ENCODE results near the gene FUOM. TPM values are rescaled to one million over a fixed set of nuclear protein-coding genes. Genes with fewer than 3 reads are reported as not detected.

The FUOM gene
- total RNA-seq, 1 experiment from 2014 or later = 31.3 TPM

GRCh38 chr10:133316266-133316665 is 41.6 kb downstream of the FUOM start:
- DNase-seq (ENCODE audit: low spot score) = no peak
- Mint-ChIP-seq H3K27me3 (ENCODE audit: low read depth) (peaks cover 20% of the 10 kb centered on the region), H3K4me3 (no peak overlapping the region), H3K4me1 (0 out of 2 replicates have a peak, but pooled peaks cover 3% of the 10 kb centered on the region), H3K27ac (no peak overlapping the region), H3K9me3 (peaks cover 6% of the 10 kb centered on the region), H3K36me3 (peaks cover 12% of the 10 kb centered on the region)
- TF ChIP-seq FOXJ3 (CRISPR knock-in tag; IDR thresholded peaks at IDR 0.05; ENCODE audit: borderline replicate concordance) (no peak), ZNF423 (CRISPR knock-in tag; IDR thresholded peaks at IDR 0.05) (no peak), OVOL2 (CRISPR knock-in tag; IDR thresholded peaks at IDR 0.05; ENCODE audit: borderline replicate concordance) (no peak), PRDM15 (CRISPR knock-in tag; IDR thresholded peaks at IDR 0.05) (no peak), PRRX2 (CRISPR knock-in tag; IDR thresholded peaks at IDR 0.05) (no peak), ARID4B (CRISPR knock-in tag; IDR thresholded peaks at IDR 0.05; ENCODE audit: borderline replicate concordance) (no peak), NR3C1 (CRISPR knock-in tag; conservative IDR thresholded peaks at IDR 0.05; ENCODE audit: low read depth) (no peak), CREM (CRISPR knock-in tag; IDR thresholded peaks at IDR 0.05) (no peak)
- TF ChIP-seq, protein P1, sequence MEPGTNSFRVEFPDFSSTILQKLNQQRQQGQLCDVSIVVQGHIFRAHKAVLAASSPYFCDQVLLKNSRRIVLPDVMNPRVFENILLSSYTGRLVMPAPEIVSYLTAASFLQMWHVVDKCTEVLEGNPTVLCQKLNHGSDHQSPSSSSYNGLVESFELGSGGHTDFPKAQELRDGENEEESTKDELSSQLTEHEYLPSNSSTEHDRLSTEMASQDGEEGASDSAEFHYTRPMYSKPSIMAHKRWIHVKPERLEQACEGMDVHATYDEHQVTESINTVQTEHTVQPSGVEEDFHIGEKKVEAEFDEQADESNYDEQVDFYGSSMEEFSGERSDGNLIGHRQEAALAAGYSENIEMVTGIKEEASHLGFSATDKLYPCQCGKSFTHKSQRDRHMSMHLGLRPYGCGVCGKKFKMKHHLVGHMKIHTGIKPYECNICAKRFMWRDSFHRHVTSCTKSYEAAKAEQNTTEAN (CRISPR knock-in tag; IDR thresholded peaks at IDR 0.05) = no peak
- TF ChIP-seq, protein P2, sequence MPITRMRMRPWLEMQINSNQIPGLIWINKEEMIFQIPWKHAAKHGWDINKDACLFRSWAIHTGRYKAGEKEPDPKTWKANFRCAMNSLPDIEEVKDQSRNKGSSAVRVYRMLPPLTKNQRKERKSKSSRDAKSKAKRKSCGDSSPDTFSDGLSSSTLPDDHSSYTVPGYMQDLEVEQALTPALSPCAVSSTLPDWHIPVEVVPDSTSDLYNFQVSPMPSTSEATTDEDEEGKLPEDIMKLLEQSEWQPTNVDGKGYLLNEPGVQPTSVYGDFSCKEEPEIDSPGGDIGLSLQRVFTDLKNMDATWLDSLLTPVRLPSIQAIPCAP (CRISPR knock-in tag; IDR thresholded peaks at IDR 0.05) = no peak
- CTCF ChIA-PET = interaction anchor here (1.1 to 3.3 kb wide), 3 partner anchors 8 to 35 kb away, joined by 3 to 14 read pairs (median 9); no protein-coding TSS in a partner anchor
- no peak for ATAC-seq
- POLR2A ChIA-PET = interaction anchor here (0.7 kb wide), 1 partner anchor 32 kb away, joined by 3 read pairs; no protein-coding TSS in a partner anchor

DNA sequence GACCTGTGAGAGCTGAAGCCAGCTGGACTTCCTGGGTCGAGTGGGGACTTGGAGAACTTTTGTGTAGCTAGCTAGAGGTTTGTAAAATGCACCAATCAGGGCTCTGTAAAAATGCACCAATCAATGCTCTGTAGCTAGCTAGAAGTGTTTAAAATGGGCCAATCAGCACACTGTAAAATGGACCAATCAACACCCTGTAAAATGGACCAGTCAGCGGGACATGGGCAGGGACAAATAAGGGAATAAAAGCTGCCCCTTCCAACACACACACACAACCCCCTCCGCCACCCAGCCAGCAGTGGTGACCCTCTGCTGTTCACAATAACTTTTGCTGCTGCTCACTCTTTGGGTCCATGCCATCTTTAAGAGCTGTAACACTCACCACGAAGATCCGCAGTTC is 42.0 kb downstream of the FUOM start:
- DNase-seq (ENCODE audit: low spot score) = no peak
- Mint-ChIP-seq H3K36me3 (peaks cover 17% of the 10 kb centered on the region), H3K9me3 (peaks cover 6% of the 10 kb centered on the region), H3K27me3 (ENCODE audit: low read depth) (peaks cover 20% of the 10 kb centered on the region), H3K4me1 (0 out of 2 replicates have a peak, but pooled peaks cover 3% of the 10 kb centered on the region), H3K4me3 (no peak overlapping the region), H3K27ac (no peak overlapping the region)
- ChIA-PET POLR2A (interaction anchor here (0.7 kb wide), 1 partner anchor 32 kb away, joined by 3 read pairs; no protein-coding TSS in a partner anchor), CTCF (interaction anchor here (0.8 to 3.3 kb wide), 4 partner anchors 8 to 41 kb away, joined by 3 to 14 read pairs (median 6); no protein-coding TSS in a partner anchor)
- ATAC-seq = no peak
- TF ChIP-seq SP1 (CRISPR knock-in tag; conservative IDR thresholded peaks at IDR 0.05) (no peak), SOX15 (CRISPR knock-in tag; IDR thresholded peaks at IDR 0.05) (no peak), ZNF232 (CRISPR knock-in tag; IDR thresholded peaks at IDR 0.05) (no peak), ZBTB21 (CRISPR knock-in tag; IDR thresholded peaks at IDR 0.05; ENCODE audit: borderline replicate concordance) (no peak), NR1H2 (CRISPR knock-in tag; IDR thresholded peaks at IDR 0.05) (no peak), OVOL2 (CRISPR knock-in tag; IDR thresholded peaks at IDR 0.05; ENCODE audit: borderline replicate concordance) (no peak), EMX1 (CRISPR knock-in tag; IDR thresholded peaks at IDR 0.05) (no peak), ZNF317 (CRISPR knock-in tag; IDR thresholded peaks at IDR 0.05; ENCODE audit: borderline replicate concordance, low read depth) (no peak), ZNF396 (CRISPR knock-in tag; IDR thresholded peaks at IDR 0.05; ENCODE audit: borderline replicate concordance) (no peak), FOXP1 (CRISPR knock-in tag; IDR thresholded peaks at IDR 0.05; ENCODE audit: borderline replicate concordance) (no peak), GTF2I (CRISPR knock-in tag; conservative IDR thresholded peaks at IDR 0.05) (no peak), USF2 (CRISPR knock-in tag; IDR thresholded peaks at IDR 0.05) (no peak), ZNF219 (CRISPR knock-in tag; IDR thresholded peaks at IDR 0.05; ENCODE audit: borderline replicate concordance) (no peak)
- TF ChIP-seq, protein P3, sequence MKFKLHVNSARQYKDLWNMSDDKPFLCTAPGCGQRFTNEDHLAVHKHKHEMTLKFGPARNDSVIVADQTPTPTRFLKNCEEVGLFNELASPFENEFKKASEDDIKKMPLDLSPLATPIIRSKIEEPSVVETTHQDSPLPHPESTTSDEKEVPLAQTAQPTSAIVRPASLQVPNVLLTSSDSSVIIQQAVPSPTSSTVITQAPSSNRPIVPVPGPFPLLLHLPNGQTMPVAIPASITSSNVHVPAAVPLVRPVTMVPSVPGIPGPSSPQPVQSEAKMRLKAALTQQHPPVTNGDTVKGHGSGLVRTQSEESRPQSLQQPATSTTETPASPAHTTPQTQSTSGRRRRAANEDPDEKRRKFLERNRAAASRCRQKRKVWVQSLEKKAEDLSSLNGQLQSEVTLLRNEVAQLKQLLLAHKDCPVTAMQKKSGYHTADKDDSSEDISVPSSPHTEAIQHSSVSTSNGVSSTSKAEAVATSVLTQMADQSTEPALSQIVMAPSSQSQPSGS (CRISPR knock-in tag; IDR thresholded peaks at IDR 0.05; ENCODE audit: borderline replicate concordance, low read depth) = no peak

Measured in WTC11 (cell line).